Neural cell (in vitro differentiated cells): ENCODE measurements around the gene SPIB. TPM values are rescaled to one million over a fixed set of nuclear protein-coding genes. Genes with fewer than 3 reads are reported as not detected.

Source experiments
- H2AFZ ChIP-seq: fragments of 200-600, 300-800 bp; sonication (generic), shearing (Covaris generic); 2 replicates; pipeline ENCODE4 v1.6.0; 2014; ENCODE audit warnings: low read depth, mild to moderate bottlenecking, antibody characterized with exemption, low read length, moderate library complexity
- H3F3A ChIP-seq: fragments of 200-600 bp; shearing (Covaris generic); 2 replicates; pipeline ENCODE4 v1.6.1; 2016; ENCODE audit warnings: mild to moderate bottlenecking, moderate library complexity, mixed read lengths, antibody characterized with exemption, low read length; ENCODE audit not compliant: insufficient read depth, poor library complexity, severe bottlenecking
- H3K27ac ChIP-seq: fragments of 200-600, 300-800 bp; sonication (generic), shearing (Covaris generic); 2 replicates; pipeline ENCODE4 v1.5.1; 2014; ENCODE audit warnings: mild to moderate bottlenecking, low read length, moderate library complexity
- H3K27me3 ChIP-seq: fragments of 300-800, 200-600 bp; sonication (generic), shearing (Covaris generic); 2 replicates; pipeline ENCODE4 v1.6.0; 2014; ENCODE audit warnings: mild to moderate bottlenecking, low read depth, low read length, moderate library complexity; ENCODE audit not compliant: insufficient read depth
- H3K36me3 ChIP-seq: fragments of 300-800, 200-600 bp; sonication (generic), shearing (Covaris generic); 2 replicates; pipeline ENCODE4 v1.5.1; 2014; ENCODE audit warnings: mild to moderate bottlenecking, antibody characterized with exemption, low read length, moderate library complexity; ENCODE audit not compliant: insufficient read depth
- H3K4me2 ChIP-seq: fragments of 300-800, 200-600 bp; sonication (generic), shearing (Covaris generic); 2 replicates; pipeline ENCODE4 v1.6.0; 2014; ENCODE audit warnings: mild to moderate bottlenecking, low read length
- H3K4me3 ChIP-seq: fragments of 300-800, 200-600 bp; sonication (generic), shearing (Covaris generic); 2 replicates; pipeline ENCODE4 v1.5.1; 2014; ENCODE audit warnings: mild to moderate bottlenecking, low read length, moderate library complexity
- H3K79me2 ChIP-seq: fragments of 200-600 bp; shearing (Covaris generic); replicated peaks from 2 replicates; pipeline ENCODE4 v1.6.0; 2014; ENCODE audit warnings: mild to moderate bottlenecking, low read length, moderate library complexity; ENCODE audit not compliant: insufficient read depth
- H3K9ac ChIP-seq: fragments of 300-800, 200-600 bp; sonication (generic), shearing (Covaris generic); 2 replicates; pipeline ENCODE4 v1.6.1; 2016; ENCODE audit warnings: mild to moderate bottlenecking, low read length, mixed read lengths
- H3K9me2 ChIP-seq: fragments of 200-600 bp; shearing (Covaris generic); 2 replicates; pipeline ENCODE4 v1.6.1; 2016; ENCODE audit warnings: mild to moderate bottlenecking, low read length, mixed read lengths; ENCODE audit not compliant: insufficient read depth
- H3K9me3 ChIP-seq: fragments of 200-600, 300-800 bp; sonication (generic), shearing (Covaris generic); 2 replicates; pipeline ENCODE4 v1.6.1; 2016; ENCODE audit warnings: mild to moderate bottlenecking, mixed run types, low read length, moderate library complexity, mixed read lengths
- H4K20me1 ChIP-seq: fragments of 200-600 bp; shearing (Covaris generic); 2 replicates; pipeline ENCODE4 v1.6.1; 2016; ENCODE audit warnings: mild to moderate bottlenecking, mixed run types; ENCODE audit not compliant: insufficient read depth
- CTCF ChIP-seq: fragments of 450-650 bp; IDR thresholded peaks from 2 replicates; pipeline ENCODE4 v1.5.1; 2014; ENCODE audit warnings: antibody characterized with exemption, mild to moderate bottlenecking, moderate library complexity; ENCODE audit not compliant: poor library complexity, severe bottlenecking
- EP300 ChIP-seq: fragments of 450-650 bp; conservative IDR thresholded peaks from 2 replicates; pipeline ENCODE4 v1.6.1; 2014; ENCODE audit warnings: antibody characterized with exemption, mild to moderate bottlenecking, moderate library complexity; ENCODE audit not compliant: poor library complexity, severe bottlenecking
- EZH2 ChIP-seq: fragments of 200-600, 300-800 bp; shearing (Covaris generic), sonication (generic); IDR thresholded peaks from 2 replicates; pipeline ENCODE4 v1.6.1; 2014; ENCODE audit warnings: antibody characterized with exemption, low read length, borderline replicate concordance, mild to moderate bottlenecking; ENCODE audit not compliant: insufficient read depth, poor library complexity, severe bottlenecking
- MXI1 ChIP-seq: fragments of 450-650 bp; conservative IDR thresholded peaks from 2 replicates; pipeline ENCODE4 v1.6.1; 2014; ENCODE audit warnings: antibody characterized with exemption, mild to moderate bottlenecking; ENCODE audit not compliant: poor library complexity, severe bottlenecking
- POLR2AphosphoS5 ChIP-seq: IDR thresholded peaks from 2 replicates; pipeline ENCODE4 v1.6.1; 2012
- RAD21 ChIP-seq: fragments of 450-650 bp; conservative IDR thresholded peaks from 2 replicates; pipeline ENCODE4 v1.6.1; 2014; ENCODE audit warnings: antibody characterized with exemption, mild to moderate bottlenecking, moderate library complexity
- REST ChIP-seq: IDR thresholded peaks from 2 replicates; pipeline ENCODE4 v1.6.1; 2012; ENCODE audit warnings: borderline replicate concordance
- SMC3 ChIP-seq: fragments of 450-650 bp; conservative IDR thresholded peaks from 2 replicates; pipeline ENCODE4 v1.6.1; 2014; ENCODE audit warnings: antibody characterized with exemption, mild to moderate bottlenecking, moderate library complexity; ENCODE audit not compliant: poor library complexity
- TAF1 ChIP-seq: IDR thresholded peaks from 2 replicates; pipeline ENCODE4 v1.6.1; 2012; ENCODE audit warnings: low read depth
- polyA plus RNA-seq: library from polyadenylated mRNA; depleted of rRNA; stranded (reverse); fragments of >200 nt; gene quantifications from 2 replicates; pipeline ENCODE4 v1.2.3, GENCODE V29; 2014

The SPIB gene
- polyA plus RNA-seq, 1 donor from 2014 or later = not detected

- H3K27me3 ChIP-seq = peaks cover 5% of the 10 kb centered on the region
- H3F3A ChIP-seq = no peaks in the 10 kb centered on the region
- H3K9me3 ChIP-seq = no peaks in the 10 kb centered on the region
- no peak overlapping the region for H3K27ac ChIP-seq
- H3K9me2 ChIP-seq = no peaks in the 10 kb centered on the region
- no peak overlapping the region for H3K4me2 ChIP-seq
- H4K20me1 ChIP-seq = no peaks in the 10 kb centered on the region
- no peak overlapping the region for H3K4me3 ChIP-seq
- no peaks in the 10 kb centered on the region for H3K36me3 ChIP-seq
- no peak overlapping the region for H2AFZ ChIP-seq
- no peak for TF ChIP-seq POLR2AphosphoS5
- TF ChIP-seq RAD21 = no peak
- no peak for TF ChIP-seq CTCF
- TF ChIP-seq TAF1 = no peak
- no peak for TF ChIP-seq EZH2
- no peak for TF ChIP-seq EP300
- no peak for TF ChIP-seq SMC3
- no peaks in the 10 kb centered on the region for H3K79me2 ChIP-seq
- H3K9ac ChIP-seq = no peak overlapping the region
Observed at GRCh38 chr19:50434525-50434924, 15.8 kb downstream of the SPIB start.

GRCh38 chr19:50435221-50435620, 16.5 kb downstream of the SPIB start:
- no peak overlapping the region for H3K9ac ChIP-seq
- TF ChIP-seq CTCF = no peak
- no peak for TF ChIP-seq MXI1
- TF ChIP-seq EP300 = no peak
- TF ChIP-seq RAD21 = no peak
- no peak for TF ChIP-seq SMC3
- H3K4me3 ChIP-seq = no peak overlapping the region
- no peaks in the 10 kb centered on the region for H3F3A ChIP-seq
- peaks cover 5% of the 10 kb centered on the region for H3K27me3 ChIP-seq
- no peaks in the 10 kb centered on the region for H3K9me2 ChIP-seq
- no peak overlapping the region for H2AFZ ChIP-seq
- no peak overlapping the region for H3K27ac ChIP-seq
- H3K79me2 ChIP-seq = no peaks in the 10 kb centered on the region
- no peaks in the 10 kb centered on the region for H3K36me3 ChIP-seq
- no peak overlapping the region for H3K4me2 ChIP-seq
- no peaks in the 10 kb centered on the region for H4K20me1 ChIP-seq
- H3K9me3 ChIP-seq = no peaks in the 10 kb centered on the region

GRCh38 chr19:50435627-50436026, 16.9 kb downstream of the SPIB start:
- Histone ChIP-seq H3K9me2 (no peaks in the 10 kb centered on the region), H3K9ac (no peak overlapping the region), H3K9me3 (no peaks in the 10 kb centered on the region), H3F3A (no peaks in the 10 kb centered on the region), H2AFZ (no peak overlapping the region), H3K4me2 (no peak overlapping the region), H4K20me1 (no peaks in the 10 kb centered on the region), H3K36me3 (no peaks in the 10 kb centered on the region), H3K27ac (no peak overlapping the region), H3K27me3 (peaks cover 5% of the 10 kb centered on the region), H3K79me2 (no peaks in the 10 kb centered on the region), H3K4me3 (no peak overlapping the region)
- TF ChIP-seq CTCF (no peak), REST (no peak), RAD21 (no peak), EP300 (no peak), TAF1 (no peak), POLR2AphosphoS5 (no peak), SMC3 (no peak), EZH2 (no peak), MXI1 (no peak)
